Measurements from ENCODE around the gene CTBP2. TPM values are rescaled to one million over a fixed set of nuclear protein-coding genes. Genes with fewer than 3 reads are reported as not detected.

CTBP2 gene
- total and polyA plus RNA-seq, 8 donors, result 71.2 to 90.0 (median 84.1) TPM

- Histone ChIP-seq H3K9me3 (no peaks in the 10 kb centered on the region), H3K4me3 (no peak overlapping the region), H3K36me3 (peaks cover 0 to 29% of the 10 kb centered on the region in 2 donors), H3K27ac (no peak overlapping the region), H3K4me1 (peaks cover 15 to 21% of the 10 kb centered on the region in 2 donors), H3K27me3 (no peaks in the 10 kb centered on the region)
- intact Hi-C loops (cut with DNase I), result no loop called here
- ATAC-seq (no peak), DNase-seq (no peak)
- TF ChIP-seq, protein P1, sequence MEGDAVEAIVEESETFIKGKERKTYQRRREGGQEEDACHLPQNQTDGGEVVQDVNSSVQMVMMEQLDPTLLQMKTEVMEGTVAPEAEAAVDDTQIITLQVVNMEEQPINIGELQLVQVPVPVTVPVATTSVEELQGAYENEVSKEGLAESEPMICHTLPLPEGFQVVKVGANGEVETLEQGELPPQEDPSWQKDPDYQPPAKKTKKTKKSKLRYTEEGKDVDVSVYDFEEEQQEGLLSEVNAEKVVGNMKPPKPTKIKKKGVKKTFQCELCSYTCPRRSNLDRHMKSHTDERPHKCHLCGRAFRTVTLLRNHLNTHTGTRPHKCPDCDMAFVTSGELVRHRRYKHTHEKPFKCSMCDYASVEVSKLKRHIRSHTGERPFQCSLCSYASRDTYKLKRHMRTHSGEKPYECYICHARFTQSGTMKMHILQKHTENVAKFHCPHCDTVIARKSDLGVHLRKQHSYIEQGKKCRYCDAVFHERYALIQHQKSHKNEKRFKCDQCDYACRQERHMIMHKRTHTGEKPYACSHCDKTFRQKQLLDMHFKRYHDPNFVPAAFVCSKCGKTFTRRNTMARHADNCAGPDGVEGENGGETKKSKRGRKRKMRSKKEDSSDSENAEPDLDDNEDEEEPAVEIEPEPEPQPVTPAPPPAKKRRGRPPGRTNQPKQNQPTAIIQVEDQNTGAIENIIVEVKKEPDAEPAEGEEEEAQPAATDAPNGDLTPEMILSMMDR (IDR thresholded peaks at IDR 0.05), result no peak
Measured at GRCh38 chr10:125012851-125013528, 147.4 kb downstream of the CTBP2 start.

DNA sequence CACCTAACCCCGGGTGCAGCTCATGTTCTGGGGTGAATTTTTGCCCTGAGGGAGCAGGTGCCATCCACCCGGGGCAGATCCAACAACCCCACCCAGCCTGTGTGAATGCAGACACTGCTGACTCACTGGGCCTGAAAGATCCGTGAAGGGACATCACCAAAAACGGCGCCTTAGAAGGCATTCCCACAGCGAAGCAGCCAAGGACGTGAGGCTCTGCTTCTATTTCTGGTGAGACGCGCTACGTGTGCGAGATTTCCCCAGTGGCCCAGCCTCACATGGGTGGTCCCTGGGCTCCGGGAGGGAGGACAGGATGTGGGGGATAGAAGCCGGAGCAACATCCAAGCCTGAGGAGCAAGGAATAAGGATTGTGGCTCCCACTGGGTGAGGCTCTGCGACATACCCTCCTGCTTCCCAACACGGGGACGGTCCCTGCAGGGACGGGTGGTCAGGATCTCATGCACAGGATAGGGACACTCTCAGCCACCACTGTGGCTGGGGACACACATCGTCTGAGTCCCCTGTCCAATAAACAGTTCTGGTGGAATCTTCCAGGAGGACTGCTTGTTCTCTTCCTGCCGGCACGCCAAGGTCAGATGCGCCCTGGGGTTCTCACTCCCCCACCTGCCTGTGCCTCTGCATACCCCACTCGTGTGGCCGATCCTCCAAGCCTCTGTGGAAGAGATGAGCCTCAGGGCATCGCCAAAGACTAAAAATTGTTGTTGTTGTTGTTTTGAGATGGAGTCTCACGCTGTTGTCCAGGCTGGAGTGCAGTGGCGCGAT, 148.2 kb downstream of the CTBP2 start:
- TF ChIP-seq, protein P1 (IDR thresholded peaks at IDR 0.05), result no peak
- Histone ChIP-seq H3K9me3 (no peaks in the 10 kb centered on the region), H3K4me3 (no peak overlapping the region), H3K27ac (no peak overlapping the region), H3K36me3 (peaks cover 0 to 24% of the 10 kb centered on the region in 2 donors), H3K4me1 (peaks cover 15 to 24% of the 10 kb centered on the region in 2 donors), H3K27me3 (no peaks in the 10 kb centered on the region)
- DNase-seq (peak in 1 of 4 donors; percentile 37), ATAC-seq (no peak)
- intact Hi-C loops (cut with DNase I), result no loop called here

DNA sequence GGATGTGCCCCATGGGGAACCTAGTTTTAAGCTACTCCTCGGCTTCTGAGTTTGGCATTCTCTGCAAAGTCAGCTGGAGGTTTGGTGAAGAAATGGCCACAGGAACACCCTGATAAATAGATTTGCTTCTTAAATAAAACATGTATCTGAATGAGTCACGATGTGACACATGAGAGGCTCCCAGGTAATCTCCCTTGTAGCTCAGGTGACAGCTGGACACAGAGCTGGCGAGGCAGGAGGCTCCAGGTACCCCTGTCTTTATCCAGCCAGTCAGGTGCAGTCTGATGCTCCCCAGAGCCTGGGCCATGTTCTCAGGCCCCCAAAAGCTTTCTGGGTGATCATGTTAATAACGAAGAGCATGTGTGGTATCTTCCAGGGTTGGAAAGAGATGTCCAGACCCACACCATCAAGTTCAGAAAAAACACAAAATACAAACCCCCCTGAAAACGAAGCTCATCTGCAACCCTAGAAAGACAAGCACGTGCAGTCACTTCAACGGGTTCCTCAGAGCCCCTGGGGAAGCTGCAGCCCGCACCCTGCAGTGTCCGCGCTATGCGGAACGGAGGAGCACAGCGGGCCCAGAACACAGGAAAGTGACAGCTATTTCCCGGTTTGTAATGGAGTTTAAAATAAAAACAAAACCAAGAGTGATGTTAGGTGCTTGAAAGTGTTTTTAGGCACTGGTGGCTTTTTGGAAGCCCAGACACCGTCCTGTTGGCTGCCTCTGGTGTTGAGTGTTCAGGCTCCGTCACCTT, 149.0 kb downstream of the CTBP2 start:
- Histone ChIP-seq H3K9me3 (no peaks in the 10 kb centered on the region), H3K4me1 (peaks cover 12 to 24% of the 10 kb centered on the region in 2 donors), H3K4me3 (no peak overlapping the region), H3K27me3 (no peaks in the 10 kb centered on the region), H3K36me3 (peaks cover 0 to 24% of the 10 kb centered on the region in 2 donors), H3K27ac (no peak overlapping the region)
- ATAC-seq, result no peak
- TF ChIP-seq, protein P1 (IDR thresholded peaks at IDR 0.05), result no peak
- no peak for DNase-seq
- intact Hi-C loops (cut with DNase I), result no loop called here

GRCh38 chr10:125010362-125010761, 150.0 kb downstream of the CTBP2 start:
- Histone ChIP-seq H3K4me3 (no peak overlapping the region), H3K9me3 (no peaks in the 10 kb centered on the region), H3K27me3 (no peaks in the 10 kb centered on the region), H3K36me3 (peaks cover 0 to 33% of the 10 kb centered on the region in 2 donors), H3K27ac (no peak overlapping the region), H3K4me1 (peaks cover 8 to 19% of the 10 kb centered on the region in 2 donors)
- DNase-seq, result peak in 1 of 4 donors; percentile 2
- no peak for ATAC-seq
- TF ChIP-seq, protein P1 (IDR thresholded peaks at IDR 0.05), result no peak
- intact Hi-C loops (cut with DNase I), result no loop called here

Data from left lung (tissue), 10 donors.